PC-3 (cell line): ENCODE data around the gene ARHGAP18.

Experiments
- EZH2 ChIP-seq: fragments of 300-600 bp; sonication (generic); IDR thresholded peaks from one replicate; pipeline ENCODE4 v1.6.1; 2017; ENCODE audit warnings: antibody characterized with exemption, mild to moderate bottlenecking, low read length; ENCODE audit not compliant: unreplicated experiment
- EZH2phosphoT487 ChIP-seq: fragments of 300-600 bp; sonication (generic); IDR thresholded peaks from 2 replicates; pipeline ENCODE4 v1.6.1; 2018; ENCODE audit warnings: mild to moderate bottlenecking, antibody characterized with exemption, low read length, borderline replicate concordance
- TF ChIP-seq, protein P1 (sequence below): fragments of 300-600 bp; sonication (generic); conservative IDR thresholded peaks from 2 replicates; pipeline ENCODE4 v1.5.1; 2017; ENCODE audit warnings: antibody characterized with exemption, low read depth, mild to moderate bottlenecking, low read length

- TF ChIP-seq, protein P1, sequence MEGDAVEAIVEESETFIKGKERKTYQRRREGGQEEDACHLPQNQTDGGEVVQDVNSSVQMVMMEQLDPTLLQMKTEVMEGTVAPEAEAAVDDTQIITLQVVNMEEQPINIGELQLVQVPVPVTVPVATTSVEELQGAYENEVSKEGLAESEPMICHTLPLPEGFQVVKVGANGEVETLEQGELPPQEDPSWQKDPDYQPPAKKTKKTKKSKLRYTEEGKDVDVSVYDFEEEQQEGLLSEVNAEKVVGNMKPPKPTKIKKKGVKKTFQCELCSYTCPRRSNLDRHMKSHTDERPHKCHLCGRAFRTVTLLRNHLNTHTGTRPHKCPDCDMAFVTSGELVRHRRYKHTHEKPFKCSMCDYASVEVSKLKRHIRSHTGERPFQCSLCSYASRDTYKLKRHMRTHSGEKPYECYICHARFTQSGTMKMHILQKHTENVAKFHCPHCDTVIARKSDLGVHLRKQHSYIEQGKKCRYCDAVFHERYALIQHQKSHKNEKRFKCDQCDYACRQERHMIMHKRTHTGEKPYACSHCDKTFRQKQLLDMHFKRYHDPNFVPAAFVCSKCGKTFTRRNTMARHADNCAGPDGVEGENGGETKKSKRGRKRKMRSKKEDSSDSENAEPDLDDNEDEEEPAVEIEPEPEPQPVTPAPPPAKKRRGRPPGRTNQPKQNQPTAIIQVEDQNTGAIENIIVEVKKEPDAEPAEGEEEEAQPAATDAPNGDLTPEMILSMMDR, result no peak
- TF ChIP-seq EZH2, result no peak
- no peak for TF ChIP-seq EZH2phosphoT487
These were observed 18.8 kb downstream of the ARHGAP18 start for GRCh38 chr6:129691043-129691640.
